ENCODE measurements around the gene EDRF1.

DNA sequence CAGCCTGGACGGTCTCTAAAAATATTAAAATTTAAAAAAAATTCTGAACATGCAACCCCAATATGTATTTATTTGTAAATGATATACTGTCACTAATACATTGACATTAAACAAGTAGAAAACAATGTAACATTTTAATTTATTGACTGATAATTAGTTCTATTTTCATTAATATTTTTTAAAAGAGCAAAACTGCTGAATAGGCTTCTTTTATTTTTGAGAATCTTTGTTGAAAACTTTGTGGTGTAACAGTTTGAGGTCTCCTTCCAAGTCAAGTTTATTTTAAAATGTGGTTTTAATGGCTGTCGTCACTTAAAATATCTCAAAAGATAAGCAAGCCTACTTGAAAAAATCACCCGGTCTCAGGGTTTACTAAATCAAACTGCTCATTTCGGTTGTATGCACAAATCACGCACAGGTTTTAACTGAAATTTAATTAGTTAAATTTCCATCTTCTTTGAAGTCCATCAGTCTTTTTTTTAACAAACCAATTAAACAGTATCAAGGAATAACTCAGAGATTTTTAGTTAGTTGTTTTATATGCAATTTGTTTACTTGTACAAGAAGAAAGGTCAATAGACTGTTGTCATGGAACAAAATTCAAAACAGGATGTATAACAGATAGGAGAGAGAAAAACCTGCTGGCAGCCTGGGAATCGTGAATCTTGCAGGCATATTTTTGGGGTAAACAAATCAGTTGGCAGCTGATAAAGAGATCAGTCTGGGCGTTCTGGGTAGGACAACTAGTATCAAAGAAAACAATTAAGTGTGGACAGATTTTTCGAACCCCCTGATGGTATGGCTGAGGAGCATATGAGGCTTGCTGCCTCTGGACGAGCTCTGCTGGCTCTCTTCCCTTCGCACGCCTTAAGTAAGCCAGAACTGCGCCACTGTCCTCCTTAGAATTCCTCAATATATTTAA is 9.7 kb upstream of the EDRF1 start:
- TF ChIP-seq, protein P1, sequence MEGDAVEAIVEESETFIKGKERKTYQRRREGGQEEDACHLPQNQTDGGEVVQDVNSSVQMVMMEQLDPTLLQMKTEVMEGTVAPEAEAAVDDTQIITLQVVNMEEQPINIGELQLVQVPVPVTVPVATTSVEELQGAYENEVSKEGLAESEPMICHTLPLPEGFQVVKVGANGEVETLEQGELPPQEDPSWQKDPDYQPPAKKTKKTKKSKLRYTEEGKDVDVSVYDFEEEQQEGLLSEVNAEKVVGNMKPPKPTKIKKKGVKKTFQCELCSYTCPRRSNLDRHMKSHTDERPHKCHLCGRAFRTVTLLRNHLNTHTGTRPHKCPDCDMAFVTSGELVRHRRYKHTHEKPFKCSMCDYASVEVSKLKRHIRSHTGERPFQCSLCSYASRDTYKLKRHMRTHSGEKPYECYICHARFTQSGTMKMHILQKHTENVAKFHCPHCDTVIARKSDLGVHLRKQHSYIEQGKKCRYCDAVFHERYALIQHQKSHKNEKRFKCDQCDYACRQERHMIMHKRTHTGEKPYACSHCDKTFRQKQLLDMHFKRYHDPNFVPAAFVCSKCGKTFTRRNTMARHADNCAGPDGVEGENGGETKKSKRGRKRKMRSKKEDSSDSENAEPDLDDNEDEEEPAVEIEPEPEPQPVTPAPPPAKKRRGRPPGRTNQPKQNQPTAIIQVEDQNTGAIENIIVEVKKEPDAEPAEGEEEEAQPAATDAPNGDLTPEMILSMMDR (conservative IDR thresholded peaks at IDR 0.05; ENCODE audit: low read length): no peak
- no peak for TF ChIP-seq EZH2phosphoT487 (IDR thresholded peaks at IDR 0.05; ENCODE audit: borderline replicate concordance, low read depth, low read length)
